GM12801 (cell line): Measurements from ENCODE around the gene GALNTL6.

Source experiments
- CTCF ChIP-seq: IDR thresholded peaks from one replicate; pipeline ENCODE4 v1.5.1; 2011; ENCODE audit warnings: control low read depth; ENCODE audit not compliant: insufficient read length; ENCODE audit errors: extremely low read depth

Gene GALNTL6

DNA sequence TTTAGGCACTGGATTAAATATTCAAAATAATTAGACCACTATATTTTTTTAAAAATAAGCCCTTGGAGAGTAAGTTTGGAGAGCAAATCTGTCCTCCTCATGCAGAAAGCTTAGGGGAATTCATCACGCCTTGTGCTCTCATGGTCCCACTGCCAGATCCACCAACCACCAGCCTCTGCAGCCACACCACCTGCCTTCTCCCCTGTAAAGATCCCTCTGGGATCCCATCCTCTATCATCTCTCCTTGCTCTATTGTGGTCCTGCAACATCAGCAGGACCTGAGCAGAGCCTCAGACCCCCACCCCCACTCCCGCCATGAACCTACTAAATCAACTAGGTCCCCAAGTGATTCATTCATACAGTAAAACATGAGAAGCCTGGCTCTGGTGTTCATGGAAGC lies 872.8 kb downstream of the GALNTL6 start:
- no peak for TF ChIP-seq CTCF

- no peak for TF ChIP-seq CTCF
These were observed 875.3 kb downstream of the GALNTL6 start for GRCh38 chr4:172688534-172688933.

- TF ChIP-seq CTCF = no peak
These were observed 878.3 kb downstream of the GALNTL6 start for GRCh38 chr4:172691552-172691951.

DNA sequence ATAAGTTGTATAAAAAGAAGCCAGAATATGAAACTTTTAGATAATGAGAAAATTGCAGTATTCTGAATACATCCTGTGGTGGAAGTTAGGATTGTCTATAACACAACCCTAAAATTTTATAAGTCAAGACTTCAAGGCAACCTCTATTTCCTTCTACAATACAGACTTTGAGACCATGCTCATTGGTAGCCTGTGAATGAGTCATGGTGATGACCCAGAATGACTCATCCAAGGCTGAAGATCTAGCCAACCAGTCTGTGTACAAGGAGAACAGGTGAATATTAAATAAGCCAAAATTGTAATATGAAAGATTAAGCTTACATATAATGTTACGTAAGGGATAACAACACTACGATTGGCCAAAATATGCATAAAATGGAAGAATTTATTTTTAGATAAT lies 879.5 kb downstream of the GALNTL6 start:
- TF ChIP-seq CTCF = no peak

DNA sequence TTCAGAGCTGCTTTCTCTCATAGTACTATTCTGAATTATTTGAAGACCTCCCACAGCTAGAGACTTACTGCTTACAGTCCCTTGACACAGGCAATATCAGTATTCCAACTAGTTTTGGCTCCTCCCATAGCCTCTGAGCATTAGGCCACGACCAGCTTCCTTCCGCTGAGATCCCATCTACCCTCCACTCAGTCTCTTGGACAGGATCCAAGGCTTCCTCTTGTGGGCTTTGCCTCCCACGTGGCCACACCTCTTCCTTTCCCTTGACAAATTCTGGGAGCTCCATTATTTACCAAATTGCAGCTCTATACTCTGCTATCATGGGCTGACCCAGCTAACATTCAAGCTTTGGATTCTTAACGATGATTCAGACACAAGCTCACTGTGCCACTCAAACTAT lies 885.1 kb downstream of the GALNTL6 start:
- TF ChIP-seq CTCF = no peak

DNA sequence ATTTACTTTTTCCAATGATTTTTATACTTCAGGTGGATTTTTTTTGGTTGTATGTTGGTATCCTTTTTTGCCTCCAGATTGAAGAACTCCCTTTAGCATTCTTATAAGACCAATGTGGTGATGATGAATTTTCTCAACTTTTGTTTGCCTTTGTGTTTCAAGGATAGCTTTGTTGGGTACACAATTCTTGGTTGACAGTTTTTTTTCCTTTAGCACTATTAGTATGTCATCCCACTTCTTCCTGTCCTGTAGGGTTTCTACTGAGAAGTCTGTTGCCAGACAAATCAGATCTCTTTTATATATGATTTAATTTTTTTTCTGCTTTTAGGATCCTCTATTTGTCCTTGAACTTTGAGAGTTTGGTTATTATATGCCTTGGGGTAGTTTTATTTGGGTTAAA lies 892.4 kb downstream of the GALNTL6 start:
- TF ChIP-seq CTCF = no peak

DNA sequence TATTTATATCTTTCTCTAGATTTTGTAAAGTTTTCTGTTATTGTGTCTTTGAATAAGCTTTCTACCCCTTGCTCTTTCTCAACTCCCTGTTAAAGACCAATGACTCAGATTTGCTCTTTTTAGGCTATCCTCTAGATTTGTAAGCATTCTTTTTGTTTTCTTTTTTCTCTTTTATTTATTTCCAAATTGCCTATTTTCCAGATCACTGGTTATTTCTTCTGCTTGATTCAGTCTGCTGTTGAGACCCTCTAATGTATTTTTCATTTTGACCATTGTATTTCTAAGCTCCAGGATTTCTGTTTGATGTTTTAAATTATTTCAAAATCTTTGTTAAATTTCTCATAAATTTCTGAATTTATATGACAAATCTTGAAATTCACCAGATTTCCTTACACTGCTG lies 892.8 kb downstream of the GALNTL6 start:
- no peak for TF ChIP-seq CTCF

DNA sequence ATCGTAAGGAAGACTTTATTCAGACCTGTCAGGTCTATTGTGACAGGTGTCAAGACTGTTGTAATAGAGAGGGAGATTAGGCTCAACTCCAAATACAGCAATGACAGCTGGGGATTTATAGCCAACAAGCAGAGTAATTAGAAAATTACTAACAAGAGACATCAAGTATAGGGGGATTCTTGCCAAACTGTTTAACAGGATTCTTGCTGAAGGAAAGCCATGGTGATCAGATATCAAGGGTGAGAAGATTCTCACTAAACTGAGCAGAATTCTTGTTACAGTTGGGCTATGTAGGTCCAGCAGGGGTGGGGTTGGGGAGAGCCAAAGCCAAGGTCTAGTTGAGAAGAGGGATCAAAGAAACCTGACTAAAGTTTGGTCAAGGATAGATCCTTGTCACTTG lies 894.4 kb downstream of the GALNTL6 start:
- TF ChIP-seq CTCF = no peak
